ENCODE results near the gene IL10RB.

DNA sequence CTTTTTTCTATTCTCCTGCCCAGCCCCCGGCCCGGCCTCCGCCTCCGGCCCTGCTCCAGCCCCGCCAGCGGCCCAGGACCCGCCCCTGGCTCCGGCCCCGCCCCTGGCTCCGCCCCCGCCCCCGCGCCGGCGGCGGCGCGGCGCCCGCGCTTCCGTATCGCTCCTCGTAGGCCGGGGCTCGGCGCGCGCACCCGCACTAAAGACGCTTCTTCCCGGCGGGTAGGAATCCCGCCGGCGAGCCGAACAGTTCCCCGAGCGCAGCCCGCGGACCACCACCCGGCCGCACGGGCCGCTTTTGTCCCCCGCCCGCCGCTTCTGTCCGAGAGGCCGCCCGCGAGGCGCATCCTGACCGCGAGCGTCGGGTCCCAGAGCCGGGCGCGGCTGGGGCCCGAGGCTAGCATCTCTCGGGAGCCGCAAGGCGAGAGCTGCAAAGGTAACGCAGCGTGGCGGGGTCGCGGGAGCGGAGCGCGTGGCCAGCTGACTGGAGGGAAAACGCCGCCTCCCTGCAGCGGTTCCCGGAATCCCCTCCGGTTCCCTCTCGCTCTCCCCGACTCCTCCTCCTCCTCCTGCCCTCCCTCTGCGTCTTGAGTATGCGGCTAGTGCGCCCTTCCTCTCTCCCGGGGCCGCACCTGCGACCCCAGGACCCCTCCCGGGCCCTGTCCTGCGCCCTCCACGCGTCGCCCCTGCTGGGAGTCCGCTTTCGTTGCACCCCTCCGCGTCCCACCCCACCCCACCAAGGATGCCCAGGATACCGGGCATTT, 36.2 kb upstream of the IL10RB start, which contains the start of gene IFNAR2:
- TF ChIP-seq, protein P1, sequence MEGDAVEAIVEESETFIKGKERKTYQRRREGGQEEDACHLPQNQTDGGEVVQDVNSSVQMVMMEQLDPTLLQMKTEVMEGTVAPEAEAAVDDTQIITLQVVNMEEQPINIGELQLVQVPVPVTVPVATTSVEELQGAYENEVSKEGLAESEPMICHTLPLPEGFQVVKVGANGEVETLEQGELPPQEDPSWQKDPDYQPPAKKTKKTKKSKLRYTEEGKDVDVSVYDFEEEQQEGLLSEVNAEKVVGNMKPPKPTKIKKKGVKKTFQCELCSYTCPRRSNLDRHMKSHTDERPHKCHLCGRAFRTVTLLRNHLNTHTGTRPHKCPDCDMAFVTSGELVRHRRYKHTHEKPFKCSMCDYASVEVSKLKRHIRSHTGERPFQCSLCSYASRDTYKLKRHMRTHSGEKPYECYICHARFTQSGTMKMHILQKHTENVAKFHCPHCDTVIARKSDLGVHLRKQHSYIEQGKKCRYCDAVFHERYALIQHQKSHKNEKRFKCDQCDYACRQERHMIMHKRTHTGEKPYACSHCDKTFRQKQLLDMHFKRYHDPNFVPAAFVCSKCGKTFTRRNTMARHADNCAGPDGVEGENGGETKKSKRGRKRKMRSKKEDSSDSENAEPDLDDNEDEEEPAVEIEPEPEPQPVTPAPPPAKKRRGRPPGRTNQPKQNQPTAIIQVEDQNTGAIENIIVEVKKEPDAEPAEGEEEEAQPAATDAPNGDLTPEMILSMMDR (IDR thresholded peaks at IDR 0.05; ENCODE audit: borderline replicate concordance, extremely low read depth, low read length, poor library complexity, severe bottlenecking): no peak
- no peak for TF ChIP-seq EZH2 (IDR thresholded peaks at IDR 0.05; ENCODE audit: borderline replicate concordance, low read depth, low read length, severe bottlenecking)

Measured in DND-41 (cell line).